NB4 (cell line): ENCODE results near the gene LRRC10B.

ENCODE experiments used
- CTCF ChIP-seq: IDR thresholded peaks from one replicate; pipeline ENCODE4 v1.5.1; 2012; ENCODE audit warnings: low read depth, low read length
- MAX ChIP-seq: IDR thresholded peaks from 2 replicates; pipeline ENCODE4 v1.6.1; 2011; ENCODE audit warnings: low read depth, low read length
- MYC ChIP-seq: IDR thresholded peaks from 2 replicates; pipeline ENCODE4 v1.6.1; 2011; ENCODE audit warnings: low read depth, low read length
- POLR2A ChIP-seq: IDR thresholded peaks from 2 replicates; pipeline ENCODE4 v1.6.1; 2011; ENCODE audit warnings: mild to moderate bottlenecking; ENCODE audit not compliant: insufficient read length; ENCODE audit errors: extremely low read depth

DNA sequence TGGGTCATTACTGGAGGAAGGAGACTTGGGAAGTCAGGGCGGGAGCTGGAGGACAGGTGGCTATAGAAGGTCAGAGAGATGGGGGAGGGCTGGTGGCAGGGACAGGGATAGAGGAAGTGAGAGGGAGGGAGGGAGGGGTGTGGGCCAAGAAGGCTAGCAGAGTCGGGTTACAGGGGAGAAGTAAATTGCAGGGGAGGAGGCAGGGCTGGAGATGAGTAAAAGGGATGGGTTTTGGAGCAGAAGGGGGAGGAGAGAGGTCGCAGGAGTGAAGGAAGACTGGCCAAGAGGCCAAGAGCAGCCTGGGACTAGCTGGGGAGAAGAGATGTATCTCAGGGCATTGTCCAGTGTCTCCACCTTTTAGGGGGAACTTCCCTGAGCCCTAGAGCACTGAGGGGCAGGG is 33.0 kb downstream of the LRRC10B start:
- TF ChIP-seq CTCF (no peak), MAX (no peak), MYC (no peak), POLR2A (no peak)
